IPS DF 19.7 (cell line): ENCODE measurements around the gene TK2.
"Not testable (repeated sequence)": the region's sequence is repeated elsewhere in the genome, so short reads cannot be mapped to it uniquely, and the experiment has no call there.

ENCODE experiments used
- DNase-seq: peaks from one replicate; pipeline ENCODE4 v3.0.0-alpha.2; 2013; ENCODE audit warnings: low read depth, low spot score

The TK2 gene

GRCh38 chr16:66572356-66572755 lies 22.4 kb upstream of the TK2 start:
- no peak for DNase-seq

- DNase-seq, result no peak
Observed at GRCh38 chr16:66569827-66570405, 20.0 kb upstream of the TK2 start.

GRCh38 chr16:66569131-66569530 lies 19.2 kb upstream of the TK2 start:
- DNase-seq, result no peak

DNA sequence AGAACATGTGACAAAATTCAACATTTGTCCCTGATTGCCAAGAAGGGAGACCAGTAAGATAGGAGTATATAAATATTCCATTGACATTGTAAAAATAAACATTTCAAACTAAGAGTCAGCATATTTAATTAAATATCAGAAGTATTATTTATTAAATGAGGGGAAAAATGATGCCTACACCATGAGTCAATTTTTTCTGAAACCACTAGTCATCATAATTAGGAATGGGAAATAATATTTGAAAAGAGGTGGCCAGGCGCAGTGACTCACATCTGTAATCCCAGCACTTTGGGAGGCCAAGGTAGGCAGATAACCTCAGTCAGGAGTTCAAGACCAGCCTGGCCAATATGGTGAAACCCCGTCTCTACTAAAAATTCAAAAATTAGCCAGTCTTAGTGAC lies 18.4 kb upstream of the TK2 start:
- no peak for DNase-seq

DNA sequence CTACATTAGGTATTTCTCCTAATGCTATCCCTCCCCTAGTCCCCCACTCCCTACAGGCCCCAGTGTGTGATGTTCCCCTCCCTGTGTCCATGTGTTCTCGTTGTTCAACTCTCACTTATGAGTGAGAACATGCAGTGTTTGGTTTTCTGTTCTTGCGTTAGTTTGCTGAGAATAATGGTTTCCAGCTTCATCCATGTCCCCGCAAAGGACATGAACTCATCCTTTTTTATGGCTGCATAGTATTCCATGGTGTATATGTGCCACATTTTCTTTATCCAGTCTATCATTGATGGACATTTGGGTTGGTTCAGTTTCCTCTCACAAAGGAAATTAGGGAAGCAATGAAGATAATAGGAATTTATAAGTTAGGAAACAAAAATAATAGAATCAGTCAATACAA lies 17.3 kb upstream of the TK2 start:
- DNase-seq, result not testable (repeated sequence)

DNA sequence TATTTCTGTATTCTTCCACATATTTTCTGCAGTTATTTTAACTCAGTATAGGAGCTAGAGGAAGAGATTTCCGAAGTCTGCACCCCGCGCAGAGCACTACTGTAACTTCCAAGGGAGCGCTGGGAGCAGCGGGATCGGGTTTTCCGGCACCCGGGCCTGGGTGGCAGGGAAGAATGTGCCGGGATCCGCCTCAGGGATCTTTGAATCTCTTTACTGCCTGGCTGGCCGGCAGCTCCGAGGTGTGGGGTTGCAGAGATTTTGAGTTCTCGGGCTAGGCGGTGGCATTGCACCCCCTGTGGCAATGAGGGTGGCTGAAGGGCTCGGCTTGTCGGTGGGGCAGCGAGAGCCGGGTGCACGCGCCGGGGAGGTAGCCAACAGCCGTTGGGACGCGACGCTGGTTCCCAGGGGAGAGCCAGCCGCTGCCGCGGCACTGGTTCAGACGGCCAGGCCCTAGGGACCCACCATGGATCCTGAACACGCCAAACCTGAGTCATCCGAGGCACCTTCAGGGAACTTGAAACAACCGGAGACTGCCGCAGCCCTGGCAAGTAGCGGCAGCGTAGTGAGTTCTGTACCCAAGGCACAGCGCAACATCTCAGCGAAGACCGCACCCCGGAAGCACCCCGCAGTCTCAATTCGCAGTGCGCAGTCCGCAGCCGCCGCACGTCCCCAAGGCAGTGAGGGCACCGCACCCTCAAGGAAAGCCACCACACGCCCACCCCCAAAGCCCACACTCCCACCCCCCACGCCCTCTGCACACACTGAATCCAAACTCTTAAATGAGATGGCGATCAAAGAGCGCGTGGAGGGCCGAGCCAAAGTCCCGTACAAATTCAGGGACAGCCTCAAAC lies 16.4 kb upstream of the TK2 start, which contains the start of gene CMTM1:
CMTM1 (plus strand) TSS at position 389 of the 851 bp plus-strand sequence; CDS start at position 464, 75 bp downstream.
- no peak for DNase-seq

DNA sequence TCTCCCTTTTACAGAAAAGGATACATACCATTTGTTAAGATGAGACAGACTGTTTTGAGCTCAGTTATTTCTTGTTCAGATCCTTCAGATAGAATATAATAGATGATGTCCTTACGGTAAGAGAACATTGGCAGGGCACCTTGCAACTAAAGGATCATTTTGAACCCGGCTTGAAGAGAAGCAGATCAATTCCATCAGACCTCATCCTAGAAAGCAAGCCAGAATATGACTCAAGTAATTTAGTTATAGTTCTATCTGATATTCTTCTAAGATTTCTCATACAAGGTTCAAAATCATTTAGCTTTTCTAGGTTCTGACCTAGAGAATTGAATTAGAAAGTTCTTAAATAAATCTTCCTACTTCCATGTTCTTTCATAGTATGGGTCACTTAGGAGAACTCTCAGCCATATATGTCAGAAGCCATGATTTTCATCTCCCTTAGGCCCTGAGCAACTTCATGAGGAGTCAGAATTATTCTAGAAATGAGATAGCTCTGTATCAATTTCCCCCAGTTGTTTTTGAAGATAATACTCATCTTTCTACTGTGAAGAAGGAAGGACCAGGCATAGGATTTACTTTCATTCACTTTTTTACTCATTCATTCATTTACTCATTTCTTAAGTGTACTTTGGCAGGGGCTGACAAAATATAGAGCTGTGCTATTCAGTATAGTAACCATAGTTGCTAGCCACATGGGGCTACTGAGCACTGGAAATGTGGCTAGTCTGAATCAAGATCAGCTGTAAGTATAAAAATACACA lies 13.8 kb upstream of the TK2 start:
- DNase-seq, result no peak

DNA sequence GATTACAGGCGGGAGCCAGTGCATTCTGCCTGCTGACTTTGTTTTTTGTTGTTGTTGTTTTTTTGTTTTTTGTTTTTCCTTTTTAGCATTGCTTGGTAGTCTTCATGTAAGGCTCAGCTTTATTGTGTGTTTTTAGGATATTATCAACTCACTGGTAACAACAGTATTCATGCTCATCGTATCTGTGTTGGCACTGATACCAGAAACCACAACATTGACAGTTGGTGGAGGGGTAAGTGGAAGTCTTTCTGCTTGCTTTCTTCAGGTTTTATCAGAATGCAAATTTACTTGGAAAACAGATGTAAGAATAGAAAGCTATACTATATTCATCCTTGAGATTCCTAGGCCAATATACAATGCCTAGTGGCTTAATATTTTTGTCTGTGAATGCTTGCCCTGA lies 13.1 kb upstream of the TK2 start:
- no peak for DNase-seq

DNA sequence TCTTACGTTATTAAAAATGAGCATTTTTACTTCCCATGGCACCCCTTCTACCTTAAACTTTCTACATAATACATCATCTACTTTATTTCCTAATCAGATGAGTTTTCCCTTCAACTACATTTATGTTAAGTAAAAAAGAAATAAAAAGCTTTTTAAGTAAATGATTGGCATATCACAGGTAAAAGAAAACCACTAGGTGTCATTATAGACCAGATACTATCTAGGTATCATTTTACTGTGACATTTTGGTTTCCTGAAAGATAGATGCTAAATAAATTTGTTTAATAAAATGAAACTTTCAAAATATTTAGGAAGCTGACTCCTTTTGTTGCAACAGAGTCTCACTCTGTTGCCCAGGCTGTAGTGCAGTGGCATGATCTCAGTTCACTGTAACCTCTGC lies 12.5 kb upstream of the TK2 start:
- no peak for DNase-seq

GRCh38 chr16:66561381-66562080 lies 11.6 kb upstream of the TK2 start:
- no peak for DNase-seq

DNA sequence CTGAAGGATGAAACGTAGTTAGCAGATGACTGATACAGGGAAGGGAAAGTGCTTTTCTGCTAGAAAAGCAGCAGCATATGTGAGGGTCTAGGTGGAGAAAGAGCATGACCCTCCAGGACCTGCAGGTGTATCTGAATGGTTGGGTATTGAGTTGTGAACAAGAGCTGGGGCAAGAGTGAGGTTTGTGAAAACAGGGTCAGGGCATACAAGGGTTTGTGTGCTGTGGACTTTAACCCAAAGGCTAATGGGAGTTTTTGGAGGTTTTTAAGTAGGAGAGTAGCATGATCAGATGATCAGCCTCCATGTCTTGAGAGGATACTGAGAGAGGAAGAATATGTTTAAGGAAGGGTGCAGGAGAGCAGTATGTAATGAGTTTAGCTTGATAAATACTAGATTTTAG lies 10.2 kb upstream of the TK2 start:
- no peak for DNase-seq

DNA sequence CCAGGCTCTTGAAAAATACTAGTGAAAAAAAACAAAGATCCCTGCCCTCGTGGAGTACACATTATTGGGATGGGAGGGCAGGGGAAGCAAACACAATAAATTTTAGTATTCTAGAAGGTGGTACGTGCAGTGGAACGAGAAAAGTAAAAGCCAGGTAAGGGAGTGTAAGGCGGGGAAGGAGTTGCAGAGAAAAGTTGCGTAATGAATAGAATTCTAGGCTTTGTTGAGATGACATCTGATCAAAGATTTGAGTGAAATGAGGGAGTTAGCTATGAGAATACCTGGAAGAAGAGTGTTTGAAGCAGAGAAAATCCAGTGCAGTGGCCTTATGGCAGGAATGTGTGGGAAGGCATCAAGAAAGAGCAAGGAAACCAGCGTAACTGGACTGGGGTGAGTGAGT lies 4.6 kb upstream of the TK2 start:
- no peak for DNase-seq

DNA sequence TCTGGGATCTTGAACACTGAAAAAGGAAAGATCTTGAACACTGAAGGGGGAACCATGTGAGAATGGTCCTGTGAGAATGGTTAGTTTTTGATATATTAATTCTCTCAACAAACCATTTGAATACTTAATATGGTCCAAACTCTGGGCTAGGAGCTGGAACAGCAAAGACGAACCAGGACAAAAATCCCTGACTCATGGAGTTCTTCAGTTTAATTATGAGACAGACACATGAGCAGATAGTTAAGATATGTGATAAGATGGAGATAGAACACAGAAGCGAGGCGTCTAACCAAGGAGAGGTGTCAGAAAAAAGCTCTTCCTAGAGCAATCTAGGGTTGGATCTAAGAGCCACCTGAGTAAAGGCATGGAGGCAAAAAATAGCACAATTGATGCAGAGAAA lies 4.1 kb upstream of the TK2 start:
- no peak for DNase-seq

DNA sequence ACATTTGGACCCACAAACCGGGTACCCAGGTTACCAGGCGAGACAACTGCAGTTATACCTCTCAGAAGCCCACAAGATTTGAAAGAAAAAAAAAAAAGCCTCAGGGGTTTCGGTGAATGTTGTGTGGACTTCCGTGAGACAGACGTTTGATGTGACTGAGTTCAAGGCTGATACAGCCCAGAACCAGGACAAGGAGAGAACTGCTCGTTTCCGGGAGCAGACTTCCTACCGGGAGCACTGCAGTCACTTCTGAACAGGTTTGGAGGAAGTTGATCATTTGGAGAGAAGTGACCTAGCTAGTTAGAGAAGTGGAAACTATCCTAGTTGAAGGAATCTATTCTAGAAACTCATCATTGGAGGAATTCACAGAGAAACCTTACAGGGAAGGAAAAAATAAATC lies 3.3 kb upstream of the TK2 start:
- DNase-seq, result no peak

GRCh38 chr16:66552286-66553177 lies 2.6 kb upstream of the TK2 start, which contains the start of gene CKLF:
Gene CKLF (plus strand): TSS chr16:66552576. CDS start chr16:66552716, 140 bp downstream.
- DNase-seq, result no peak

DNA sequence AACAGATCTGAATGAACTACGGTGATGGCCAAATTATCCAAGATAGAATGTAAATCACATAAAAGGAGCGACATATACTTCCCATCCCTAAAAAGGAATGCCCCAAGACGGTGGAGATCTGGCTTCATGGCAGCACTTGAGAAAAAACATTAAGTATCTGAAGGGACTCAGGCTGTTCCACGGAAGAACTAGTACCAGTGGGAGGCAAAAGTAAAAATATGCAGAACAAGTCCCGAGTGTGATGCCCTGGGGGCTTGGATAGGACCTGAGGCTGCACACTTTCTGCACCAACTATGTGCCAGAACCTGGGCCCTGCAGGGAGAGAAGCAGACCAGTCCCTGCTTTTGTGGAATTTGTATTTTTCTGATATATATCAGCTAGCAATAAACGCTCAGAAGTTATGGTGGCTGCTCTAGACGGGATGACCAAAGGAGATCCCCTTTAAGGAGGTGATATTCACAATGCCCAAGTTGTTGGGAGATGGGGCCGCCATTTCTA lies 1.9 kb upstream of the TK2 start:
- DNase-seq, result no peak

- DNase-seq, result no peak
Observed at GRCh38 chr16:66551348-66551759, 1.4 kb upstream of the TK2 start.

GRCh38 chr16:66548868-66549267 lies 1.1 kb downstream of the TK2 start:
- no peak for DNase-seq

DNA sequence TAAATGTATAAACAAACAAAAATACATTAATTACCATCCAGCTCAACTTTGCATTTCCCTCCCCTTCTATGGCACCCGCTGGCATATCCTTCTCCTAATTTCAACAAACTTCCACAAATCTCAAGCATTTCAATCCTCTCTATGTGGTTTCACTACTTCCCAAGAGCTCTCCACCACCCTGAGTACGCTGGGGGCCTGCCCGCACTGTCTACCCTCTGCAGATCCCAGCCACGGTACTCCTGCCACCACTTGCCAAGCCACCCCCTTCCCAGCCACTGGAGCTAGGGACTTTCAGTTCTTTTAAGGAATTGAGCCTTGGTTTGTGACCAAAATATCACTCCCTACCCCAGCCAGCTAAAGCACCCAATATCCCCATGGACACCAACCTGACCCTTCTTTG lies 1.9 kb downstream of the TK2 start:
- no peak for DNase-seq

DNA sequence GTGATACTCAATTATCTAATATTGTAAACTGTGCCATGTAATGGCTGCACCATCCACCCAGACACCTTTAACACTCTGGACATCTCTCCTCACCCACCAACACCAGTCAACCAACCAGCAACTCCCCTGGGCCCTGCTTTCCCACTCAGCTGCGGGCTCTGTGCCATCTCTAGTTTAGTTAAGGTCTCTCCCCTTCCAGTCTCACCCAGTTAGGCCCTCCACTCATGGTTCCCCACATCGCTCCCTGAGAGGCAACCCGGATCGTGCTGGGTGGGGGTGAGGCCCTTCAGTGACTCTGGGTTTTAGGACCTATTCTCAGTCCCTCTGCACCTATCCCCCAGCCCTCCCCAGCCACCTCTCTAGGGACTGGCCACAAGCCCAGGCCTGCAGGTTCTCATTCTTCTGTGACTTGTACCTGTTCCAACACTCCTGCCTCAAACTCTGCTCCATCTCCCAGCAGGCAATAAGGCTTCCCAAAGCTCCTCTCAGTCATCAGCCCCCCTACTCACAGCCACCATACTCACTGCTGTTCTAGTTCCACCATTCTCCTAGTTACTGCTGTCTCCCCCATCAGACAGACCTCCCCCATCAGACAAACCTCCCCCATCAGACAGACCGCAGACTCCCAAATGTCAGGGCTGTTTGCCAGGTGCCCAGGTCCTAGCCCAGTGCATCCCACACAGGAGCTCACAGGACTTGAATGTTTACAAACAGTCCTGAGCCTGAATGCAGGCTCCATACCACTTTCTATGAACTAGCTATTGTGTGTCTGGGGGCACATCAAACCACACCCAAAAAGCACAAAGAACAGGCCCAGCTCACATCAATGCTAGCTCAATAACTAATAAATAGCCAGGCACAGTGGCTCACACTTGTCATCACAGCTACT lies 2.6 kb downstream of the TK2 start:
- no peak for DNase-seq
